Body of pancreas (tissue), 4 donors: ENCODE measurements around the gene NEB. TPM values are rescaled to one million over a fixed set of nuclear protein-coding genes. Genes with fewer than 3 reads are reported as not detected.

Experiments
- ATAC-seq: fragments of 150-250 bp; one replicate; pipeline ENCODE4 v1.9.1; 2016
- DNase-seq, 4 donors: peaks; one replicate each; pipeline ENCODE4 v3.0.0-alpha.2; 2019
- H3K27ac ChIP-seq, 4 donors: fragments of 200-600 bp; sonication (generic); 1 replicate in 3 of 4; 2 replicates in 1 of 4; pipeline versions ENCODE4 v1.5.1 to v1.6.1; 2016 to 2019; ENCODE audit warnings: mild to moderate bottlenecking in 1 of 4, mixed read lengths in 1 of 4, moderate library complexity in 1 of 4
- H3K27me3 ChIP-seq, 2 donors: fragments of 200-600 bp; sonication (generic); one replicate each; pipeline ENCODE4 v1.6.0; 2016; ENCODE audit warnings: mild to moderate bottlenecking in 1 of 2
- H3K36me3 ChIP-seq, 2 donors: fragments of 200-600 bp; sonication (generic); replicated peaks in 1 of 2; 2 replicates each; pipeline ENCODE4 v1.5.1; 2016; ENCODE audit warnings: low read depth in 2 of 2; ENCODE audit not compliant: insufficient read depth in 1 of 2
- H3K4me1 ChIP-seq: fragments of 200-600 bp; sonication (generic); one replicate; pipeline ENCODE4 v1.6.0; 2016
- H3K4me3 ChIP-seq, 2 donors: fragments of 200-600 bp; sonication (generic); 1 replicate in 1 of 2; 2 replicates in 1 of 2; pipeline ENCODE4 v1.5.1; 2016 to 2019
- H3K9me3 ChIP-seq, 3 donors: fragments of 200-600 bp; sonication (generic); 1 replicate in 2 of 3; 2 replicates in 1 of 3; pipeline ENCODE4 v1.5.1; 2016
- CTCF ChIP-seq, 7 experiments: fragments of 450-650 bp in 4 of 7; fragments of 200-600 bp in 3 of 7; sonication (generic) in 3 of 7; IDR thresholded peaks; one replicate each; pipeline ENCODE4 v1.5.1; 2016 to 2019; ENCODE audit warnings: antibody characterized with exemption in 7 of 7
- POLR2A ChIP-seq, 3 donors: fragments of 450-650 bp; IDR thresholded peaks; one replicate each; pipeline ENCODE4 v1.6.1; 2016; ENCODE audit warnings: antibody characterized with exemption in 3 of 3, mild to moderate bottlenecking in 2 of 3
- WGBS, 2 donors: methylation state at CpG; one replicate each; pipeline ENCODE4 v1.1.5; 2017; 5-methylcytosine and 5-hydroxymethylcytosine counted together
- intact Hi-C: fragments of 100-400 bp; cut with DNase I; formaldehyde crosslinking; loops from one replicate; pipeline ENCODE4 v1.15.1; 2023
- total RNA-seq, 2 donors: library from RNA; depleted of rRNA; stranded (reverse); fragments of >200 nt; gene quantifications; one replicate each; pipeline ENCODE4 v1.1.0, GENCODE V29; 2016

NEB gene
- total RNA-seq, 2 donors from 2014 or later = 2.3 to 3.9 TPM

GRCh38 chr2:151481744-151482143, 252.5 kb downstream of the NEB start:
- Histone ChIP-seq H3K36me3 (peaks cover 0 to 2% of the 10 kb centered on the region in 2 donors), H3K9me3 (no peaks in the 10 kb centered on the region), H3K4me1 (no peaks in the 10 kb centered on the region), H3K27ac (no peak overlapping the region), H3K4me3 (no peak overlapping the region), H3K27me3 (no peaks in the 10 kb centered on the region)
- TF ChIP-seq CTCF (IDR thresholded peaks at IDR 0.05) = no peak
- no peak for TF ChIP-seq POLR2A (IDR thresholded peaks at IDR 0.05)
- 92 to 93% methylated on average over 5 of the region's 5 CpGs for WGBS, 2 donors
- no peak for ATAC-seq
- intact Hi-C loops = no loop called here
- DNase-seq = no peak

GRCh38 chr2:151478011-151478410, 256.3 kb downstream of the NEB start:
- TF ChIP-seq POLR2A (IDR thresholded peaks at IDR 0.05) (no peak), CTCF (IDR thresholded peaks at IDR 0.05) (no peak)
- no peak overlapping the region for H3K27ac ChIP-seq
- intact Hi-C loops = no loop called here
- H3K27me3 ChIP-seq = no peaks in the 10 kb centered on the region
- WGBS, 2 donors = 91 to 98% methylated on average over 4 of the region's 4 CpGs
- DNase-seq (no peak), ATAC-seq (no peak)
- no peak overlapping the region for H3K4me3 ChIP-seq
- H3K4me1 ChIP-seq = no peaks in the 10 kb centered on the region
- H3K9me3 ChIP-seq = no peaks in the 10 kb centered on the region
- H3K36me3 ChIP-seq = peaks cover 0 to 13% of the 10 kb centered on the region in 2 donors

- Histone ChIP-seq H3K36me3 (peaks cover 0 to 13% of the 10 kb centered on the region in 2 donors), H3K4me3 (no peak overlapping the region), H3K27ac (no peak overlapping the region), H3K27me3 (no peaks in the 10 kb centered on the region), H3K9me3 (no peaks in the 10 kb centered on the region), H3K4me1 (no peaks in the 10 kb centered on the region)
- TF ChIP-seq POLR2A (IDR thresholded peaks at IDR 0.05) (no peak), CTCF (IDR thresholded peaks at IDR 0.05) (no peak)
- WGBS, 2 donors = 89 to 98% methylated on average over 1 of the region's 1 CpG
- no peak for ATAC-seq
- DNase-seq = no peak
- intact Hi-C loops = no loop called here
Measured at GRCh38 chr2:151476287-151476686, 258.0 kb downstream of the NEB start.

- Histone ChIP-seq H3K9me3 (no peaks in the 10 kb centered on the region), H3K4me3 (no peak overlapping the region), H3K36me3 (peaks cover 0 to 14% of the 10 kb centered on the region in 2 donors), H3K27me3 (no peaks in the 10 kb centered on the region), H3K27ac (no peak overlapping the region), H3K4me1 (no peaks in the 10 kb centered on the region)
- DNase-seq (no peak), ATAC-seq (no peak)
- WGBS, 2 donors = 68 to 88% methylated on average over 2 of the region's 2 CpGs
- TF ChIP-seq POLR2A (IDR thresholded peaks at IDR 0.05) (no peak), CTCF (IDR thresholded peaks at IDR 0.05) (no peak)
- intact Hi-C loops = no loop called here
Measured at GRCh38 chr2:151475071-151475470, 259.2 kb downstream of the NEB start.

GRCh38 chr2:151472966-151473365, 261.3 kb downstream of the NEB start:
- ATAC-seq (no peak), DNase-seq (no peak)
- intact Hi-C loops = no loop called here
- 82 to 86% methylated on average over 3 of the region's 3 CpGs for WGBS, 2 donors
- peaks cover 0 to 31% of the 10 kb centered on the region in 2 donors for H3K36me3 ChIP-seq
- no peak for TF ChIP-seq CTCF (IDR thresholded peaks at IDR 0.05)
- TF ChIP-seq POLR2A (IDR thresholded peaks at IDR 0.05) = no peak
- no peaks in the 10 kb centered on the region for H3K4me1 ChIP-seq
- no peaks in the 10 kb centered on the region for H3K9me3 ChIP-seq
- H3K27ac ChIP-seq = no peak overlapping the region
- H3K4me3 ChIP-seq = no peak overlapping the region
- H3K27me3 ChIP-seq = no peaks in the 10 kb centered on the region
